Measurements from ENCODE around the gene SMYD5. TPM values are rescaled to one million over a fixed set of nuclear protein-coding genes. Genes with fewer than 3 reads are reported as not detected.

The SMYD5 gene
- total and polyA plus RNA-seq, 2 donors (not counting 3 experiments of a cell fraction or from before 2014, with no cell fraction given) = 16.2 to 31.7 TPM

GRCh38 chr2:73258913-73259215, 44.8 kb downstream of the SMYD5 start:
- intact Hi-C loops (cut with micrococcal nuclease) = no loop called here
- no peak overlapping the region for H2AFZ ChIP-seq (ENCODE audit: low read depth, low read length)
- no peaks in the 10 kb centered on the region for H3K4me1 ChIP-seq (ENCODE audit: control insufficient read depth, extremely low read depth, insufficient read depth, low read length)
- no peaks in the 10 kb centered on the region for H3K79me2 ChIP-seq (ENCODE audit: control insufficient read depth, insufficient read depth, low read length)
- H3K4me2 ChIP-seq (ENCODE audit: insufficient read depth, low read length) = no peak overlapping the region
- dilution Hi-C loops (cut with MboI; ENCODE audit: extremely low pct_ligation_motif_present, low sequenced_read_pairs) = no loop called here
- H4K20me1 ChIP-seq (replicated peaks; ENCODE audit: control insufficient read depth, extremely low read depth, insufficient read depth, low read length) = no peaks in the 10 kb centered on the region
- FAIRE-seq (no peak), DNase-seq (ENCODE audit: low read depth, low spot score) (no peak)
- CTCF ChIA-PET = interaction anchor here (1.1 to 1.9 kb wide), 4 partner anchors 8 to 366 kb away, joined by 3 to 5 read pairs (median 5); no protein-coding TSS in a partner anchor
- no TSS peak for BruUV-seq (replicated peaks)
- H3K27me3 ChIP-seq (ENCODE audit: control insufficient read depth in 2 of 2, insufficient read depth in 2 of 2, low read length in 2 of 2) = no peaks in the 10 kb centered on the region
- H3K36me3 ChIP-seq (ENCODE audit: control insufficient read depth in 2 of 2, extremely low read depth in 1 of 2, insufficient read depth in 2 of 2, low read length in 2 of 2) = peaks cover 2 to 8% of the 10 kb centered on the region in 2 experiments
- no peak overlapping the region for H3K4me3 ChIP-seq (replicated peaks in 1 of 3; ENCODE audit: insufficient read depth in 1 of 3, low read depth in 1 of 3, low read length in 3 of 3)
- POLR2A ChIA-PET = no interaction called here
- no peaks in the 10 kb centered on the region for H3K9me3 ChIP-seq (replicated peaks; ENCODE audit: control insufficient read depth, insufficient read depth, low read length)
- no peaks in the 10 kb centered on the region for H3K9me1 ChIP-seq (replicated peaks; ENCODE audit: control insufficient read depth, extremely low read depth, insufficient read depth, low read length)
- H3K27ac ChIP-seq (ENCODE audit: insufficient read depth, low read depth, low read length) = no peak overlapping the region
- no peak for TF ChIP-seq POLR2AphosphoS5 (IDR thresholded peaks at IDR 0.05; ENCODE audit: insufficient read depth, low read depth, low read length)
- TF ChIP-seq GATA2 (IDR thresholded peaks at IDR 0.05; ENCODE audit: insufficient read depth, insufficient read length, low read depth, low read length) = no peak
- no peak for TF ChIP-seq MAX (IDR thresholded peaks at IDR 0.05; ENCODE audit: insufficient read depth, insufficient read length)
- no peak for TF ChIP-seq MYC (IDR thresholded peaks at IDR 0.05; ENCODE audit: low read depth, low read length)
- no peak for TF ChIP-seq FOS (IDR thresholded peaks at IDR 0.05; ENCODE audit: borderline replicate concordance, insufficient read depth, low read length)
- no peak for TF ChIP-seq POLR2A (IDR thresholded peaks at IDR 0.05; ENCODE audit: low read depth, low read length)
- no peak for TF ChIP-seq EZH2 (IDR thresholded peaks at IDR 0.05; ENCODE audit: borderline replicate concordance, low read depth, low read length, severe bottlenecking)
- TF ChIP-seq JUN (IDR thresholded peaks at IDR 0.05; ENCODE audit: borderline replicate concordance, insufficient read depth, insufficient read length, low read depth) = no peak
- H3K9ac ChIP-seq (replicated peaks; ENCODE audit: extremely low read depth, insufficient read depth, low read length) = no peak overlapping the region

- H3K27ac ChIP-seq (ENCODE audit: insufficient read depth, low read depth, low read length) = no peak overlapping the region
- CTCF ChIA-PET = interaction anchor here (1.1 to 1.9 kb wide), 6 partner anchors 8 to 366 kb away, joined by 3 to 5 read pairs (median 4); no protein-coding TSS in a partner anchor
- POLR2A ChIA-PET = no interaction called here
- intact Hi-C loops (cut with micrococcal nuclease) = no loop called here
- no peaks in the 10 kb centered on the region for H4K20me1 ChIP-seq (replicated peaks; ENCODE audit: control insufficient read depth, extremely low read depth, insufficient read depth, low read length)
- no peaks in the 10 kb centered on the region for H3K79me2 ChIP-seq (ENCODE audit: control insufficient read depth, insufficient read depth, low read length)
- H3K9ac ChIP-seq (replicated peaks; ENCODE audit: extremely low read depth, insufficient read depth, low read length) = no peak overlapping the region
- H3K36me3 ChIP-seq (ENCODE audit: control insufficient read depth in 2 of 2, extremely low read depth in 1 of 2, insufficient read depth in 2 of 2, low read length in 2 of 2) = peaks cover 0 to 5% of the 10 kb centered on the region in 2 experiments
- FAIRE-seq (no peak), DNase-seq (ENCODE audit: low read depth, low spot score) (no peak)
- TF ChIP-seq POLR2A (IDR thresholded peaks at IDR 0.05; ENCODE audit: low read depth, low read length) (no peak), CTCF (IDR thresholded peaks at IDR 0.05; ENCODE audit: extremely low read depth in 1 of 2, insufficient read depth in 1 of 2, low read depth in 1 of 2, low read length in 2 of 2) (no peak), POLR2AphosphoS5 (IDR thresholded peaks at IDR 0.05; ENCODE audit: insufficient read depth, low read depth, low read length) (no peak), JUN (IDR thresholded peaks at IDR 0.05; ENCODE audit: borderline replicate concordance, insufficient read depth, insufficient read length, low read depth) (no peak), MYC (IDR thresholded peaks at IDR 0.05; ENCODE audit: low read depth, low read length) (no peak), GATA2 (IDR thresholded peaks at IDR 0.05; ENCODE audit: insufficient read depth, insufficient read length, low read depth, low read length) (no peak), EZH2 (IDR thresholded peaks at IDR 0.05; ENCODE audit: borderline replicate concordance, low read depth, low read length, severe bottlenecking) (no peak), FOS (IDR thresholded peaks at IDR 0.05; ENCODE audit: borderline replicate concordance, insufficient read depth, low read length) (no peak), MAX (IDR thresholded peaks at IDR 0.05; ENCODE audit: insufficient read depth, insufficient read length) (no peak)
- BruUV-seq (replicated peaks) = no TSS peak
- no peak overlapping the region for H2AFZ ChIP-seq (ENCODE audit: low read depth, low read length)
- dilution Hi-C loops (cut with MboI; ENCODE audit: extremely low pct_ligation_motif_present, low sequenced_read_pairs) = no loop called here
- no peaks in the 10 kb centered on the region for H3K9me3 ChIP-seq (replicated peaks; ENCODE audit: control insufficient read depth, insufficient read depth, low read length)
- no peaks in the 10 kb centered on the region for H3K4me1 ChIP-seq (ENCODE audit: control insufficient read depth, extremely low read depth, insufficient read depth, low read length)
- no peaks in the 10 kb centered on the region for H3K9me1 ChIP-seq (replicated peaks; ENCODE audit: control insufficient read depth, extremely low read depth, insufficient read depth, low read length)
- H3K27me3 ChIP-seq (ENCODE audit: control insufficient read depth in 2 of 2, insufficient read depth in 2 of 2, low read length in 2 of 2) = no peaks in the 10 kb centered on the region
- H3K4me3 ChIP-seq (replicated peaks in 1 of 3; ENCODE audit: insufficient read depth in 1 of 3, low read depth in 1 of 3, low read length in 3 of 3) = no peak overlapping the region
- H3K4me2 ChIP-seq (ENCODE audit: insufficient read depth, low read length) = no peak overlapping the region
Observed at GRCh38 chr2:73259276-73259675, 45.2 kb downstream of the SMYD5 start.
